PC-9 (cell line): Measurements from ENCODE around the gene CAB39L.

Source experiments
- EZH2 ChIP-seq: fragments of 200-600 bp; sonication (generic); IDR thresholded peaks from 2 replicates; pipeline ENCODE4 v1.8.0; 2017; ENCODE audit warnings: antibody characterized with exemption, low read depth
- TF ChIP-seq, protein P1 (sequence below): fragments of 200-600 bp; sonication (generic); conservative IDR thresholded peaks from 2 replicates; pipeline ENCODE4 v1.6.1; 2017; ENCODE audit warnings: mixed run types, antibody characterized with exemption, mild to moderate bottlenecking, moderate library complexity

DNA sequence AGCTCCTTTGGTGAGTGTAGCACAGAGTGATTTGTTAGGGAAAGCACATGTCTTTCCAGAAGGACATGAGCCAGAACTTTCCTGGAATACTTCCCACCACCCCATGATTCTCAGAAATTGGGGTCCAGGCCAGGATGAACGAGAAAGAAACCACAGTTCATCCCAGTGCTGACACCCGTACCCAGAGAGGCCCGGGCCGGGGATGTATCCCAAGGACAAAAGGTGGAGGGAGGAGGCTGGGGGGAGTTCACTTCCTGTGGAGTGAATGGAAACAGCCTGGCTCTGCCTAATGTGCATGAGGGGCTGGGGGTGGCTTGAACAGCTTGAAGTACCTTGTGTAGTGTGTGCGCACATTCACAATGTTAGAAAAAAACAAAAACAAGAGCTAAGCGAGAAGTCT, 148.6 kb downstream of the CAB39L start:
- no peak for TF ChIP-seq EZH2
- TF ChIP-seq, protein P1, sequence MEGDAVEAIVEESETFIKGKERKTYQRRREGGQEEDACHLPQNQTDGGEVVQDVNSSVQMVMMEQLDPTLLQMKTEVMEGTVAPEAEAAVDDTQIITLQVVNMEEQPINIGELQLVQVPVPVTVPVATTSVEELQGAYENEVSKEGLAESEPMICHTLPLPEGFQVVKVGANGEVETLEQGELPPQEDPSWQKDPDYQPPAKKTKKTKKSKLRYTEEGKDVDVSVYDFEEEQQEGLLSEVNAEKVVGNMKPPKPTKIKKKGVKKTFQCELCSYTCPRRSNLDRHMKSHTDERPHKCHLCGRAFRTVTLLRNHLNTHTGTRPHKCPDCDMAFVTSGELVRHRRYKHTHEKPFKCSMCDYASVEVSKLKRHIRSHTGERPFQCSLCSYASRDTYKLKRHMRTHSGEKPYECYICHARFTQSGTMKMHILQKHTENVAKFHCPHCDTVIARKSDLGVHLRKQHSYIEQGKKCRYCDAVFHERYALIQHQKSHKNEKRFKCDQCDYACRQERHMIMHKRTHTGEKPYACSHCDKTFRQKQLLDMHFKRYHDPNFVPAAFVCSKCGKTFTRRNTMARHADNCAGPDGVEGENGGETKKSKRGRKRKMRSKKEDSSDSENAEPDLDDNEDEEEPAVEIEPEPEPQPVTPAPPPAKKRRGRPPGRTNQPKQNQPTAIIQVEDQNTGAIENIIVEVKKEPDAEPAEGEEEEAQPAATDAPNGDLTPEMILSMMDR, result no peak
